ENCODE data around the gene SYT15.
"Not testable (repeated sequence)": the region's sequence is repeated elsewhere in the genome, so short reads cannot be mapped to it uniquely, and the experiment has no call there.

DNA sequence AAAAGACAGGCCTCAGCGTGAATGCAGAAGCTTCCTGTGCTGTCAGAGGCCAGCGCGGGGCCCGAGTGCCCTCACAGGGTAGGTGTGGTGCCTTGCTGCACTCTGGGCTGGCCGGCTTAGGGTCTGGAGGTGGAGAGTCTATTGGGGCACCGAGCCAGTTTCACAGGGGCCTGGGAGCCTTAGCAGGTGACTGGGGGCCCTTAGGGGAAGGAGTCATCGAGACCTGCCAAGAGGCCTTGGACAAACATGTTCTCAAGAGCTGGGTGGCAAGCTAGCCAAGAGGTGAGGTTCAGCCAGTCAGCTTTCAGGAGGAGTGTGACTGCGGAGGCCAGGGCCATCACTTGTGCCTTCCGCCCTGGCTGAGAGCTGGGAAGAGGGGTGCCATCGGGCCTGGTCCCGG is 3.6 kb downstream of the SYT15 start:
- TF ChIP-seq, protein P1, sequence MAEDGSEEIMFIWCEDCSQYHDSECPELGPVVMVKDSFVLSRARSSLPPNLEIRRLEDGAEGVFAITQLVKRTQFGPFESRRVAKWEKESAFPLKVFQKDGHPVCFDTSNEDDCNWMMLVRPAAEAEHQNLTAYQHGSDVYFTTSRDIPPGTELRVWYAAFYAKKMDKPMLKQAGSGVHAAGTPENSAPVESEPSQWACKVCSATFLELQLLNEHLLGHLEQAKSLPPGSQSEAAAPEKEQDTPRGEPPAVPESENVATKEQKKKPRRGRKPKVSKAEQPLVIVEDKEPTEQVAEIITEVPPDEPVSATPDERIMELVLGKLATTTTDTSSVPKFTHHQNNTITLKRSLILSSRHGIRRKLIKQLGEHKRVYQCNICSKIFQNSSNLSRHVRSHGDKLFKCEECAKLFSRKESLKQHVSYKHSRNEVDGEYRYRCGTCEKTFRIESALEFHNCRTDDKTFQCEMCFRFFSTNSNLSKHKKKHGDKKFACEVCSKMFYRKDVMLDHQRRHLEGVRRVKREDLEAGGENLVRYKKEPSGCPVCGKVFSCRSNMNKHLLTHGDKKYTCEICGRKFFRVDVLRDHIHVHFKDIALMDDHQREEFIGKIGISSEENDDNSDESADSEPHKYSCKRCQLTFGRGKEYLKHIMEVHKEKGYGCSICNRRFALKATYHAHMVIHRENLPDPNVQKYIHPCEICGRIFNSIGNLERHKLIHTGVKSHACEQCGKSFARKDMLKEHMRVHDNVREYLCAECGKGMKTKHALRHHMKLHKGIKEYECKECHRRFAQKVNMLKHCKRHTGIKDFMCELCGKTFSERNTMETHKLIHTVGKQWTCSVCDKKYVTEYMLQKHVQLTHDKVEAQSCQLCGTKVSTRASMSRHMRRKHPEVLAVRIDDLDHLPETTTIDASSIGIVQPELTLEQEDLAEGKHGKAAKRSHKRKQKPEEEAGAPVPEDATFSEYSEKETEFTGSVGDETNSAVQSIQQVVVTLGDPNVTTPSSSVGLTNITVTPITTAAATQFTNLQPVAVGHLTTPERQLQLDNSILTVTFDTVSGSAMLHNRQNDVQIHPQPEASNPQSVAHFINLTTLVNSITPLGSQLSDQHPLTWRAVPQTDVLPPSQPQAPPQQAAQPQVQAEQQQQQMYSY (CRISPR knock-in tag; IDR thresholded peaks at IDR 0.05): not testable (repeated sequence)
- not testable (repeated sequence) for TF ChIP-seq POLR2A (IDR thresholded peaks at IDR 0.05; ENCODE audit: low read depth, low read length); EGR1 (IDR thresholded peaks at IDR 0.05; ENCODE audit: borderline replicate concordance in 1 of 2, low read depth in 2 of 2, low read length in 2 of 2); MXI1 (IDR thresholded peaks at IDR 0.05; ENCODE audit: low read depth, low read length); SP1 (IDR thresholded peaks at IDR 0.05; ENCODE audit: low read depth, low read length); MEF2A (IDR thresholded peaks at IDR 0.05; ENCODE audit: insufficient read depth, low read depth, low read length); CHD1 (IDR thresholded peaks at IDR 0.05; ENCODE audit: low read depth, low read length); BCL11A (IDR thresholded peaks at IDR 0.05; ENCODE audit: low read depth, low read length); TAF1 (IDR thresholded peaks at IDR 0.05; ENCODE audit: borderline replicate concordance, low read depth, low read length); CBX5 (IDR thresholded peaks at IDR 0.05; ENCODE audit: low read depth)
- TF ChIP-seq, protein P2, sequence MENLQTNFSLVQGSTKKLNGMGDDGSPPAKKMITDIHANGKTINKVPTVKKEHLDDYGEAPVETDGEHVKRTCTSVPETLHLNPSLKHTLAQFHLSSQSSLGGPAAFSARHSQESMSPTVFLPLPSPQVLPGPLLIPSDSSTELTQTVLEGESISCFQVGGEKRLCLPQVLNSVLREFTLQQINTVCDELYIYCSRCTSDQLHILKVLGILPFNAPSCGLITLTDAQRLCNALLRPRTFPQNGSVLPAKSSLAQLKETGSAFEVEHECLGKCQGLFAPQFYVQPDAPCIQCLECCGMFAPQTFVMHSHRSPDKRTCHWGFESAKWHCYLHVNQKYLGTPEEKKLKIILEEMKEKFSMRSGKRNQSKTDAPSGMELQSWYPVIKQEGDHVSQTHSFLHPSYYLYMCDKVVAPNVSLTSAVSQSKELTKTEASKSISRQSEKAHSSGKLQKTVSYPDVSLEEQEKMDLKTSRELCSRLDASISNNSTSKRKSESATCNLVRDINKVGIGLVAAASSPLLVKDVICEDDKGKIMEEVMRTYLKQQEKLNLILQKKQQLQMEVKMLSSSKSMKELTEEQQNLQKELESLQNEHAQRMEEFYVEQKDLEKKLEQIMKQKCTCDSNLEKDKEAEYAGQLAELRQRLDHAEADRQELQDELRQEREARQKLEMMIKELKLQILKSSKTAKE (IDR thresholded peaks at IDR 0.05; ENCODE audit: low read depth, poor library complexity, severe bottlenecking): not testable (repeated sequence)
- TF ChIP-seq, protein P3, sequence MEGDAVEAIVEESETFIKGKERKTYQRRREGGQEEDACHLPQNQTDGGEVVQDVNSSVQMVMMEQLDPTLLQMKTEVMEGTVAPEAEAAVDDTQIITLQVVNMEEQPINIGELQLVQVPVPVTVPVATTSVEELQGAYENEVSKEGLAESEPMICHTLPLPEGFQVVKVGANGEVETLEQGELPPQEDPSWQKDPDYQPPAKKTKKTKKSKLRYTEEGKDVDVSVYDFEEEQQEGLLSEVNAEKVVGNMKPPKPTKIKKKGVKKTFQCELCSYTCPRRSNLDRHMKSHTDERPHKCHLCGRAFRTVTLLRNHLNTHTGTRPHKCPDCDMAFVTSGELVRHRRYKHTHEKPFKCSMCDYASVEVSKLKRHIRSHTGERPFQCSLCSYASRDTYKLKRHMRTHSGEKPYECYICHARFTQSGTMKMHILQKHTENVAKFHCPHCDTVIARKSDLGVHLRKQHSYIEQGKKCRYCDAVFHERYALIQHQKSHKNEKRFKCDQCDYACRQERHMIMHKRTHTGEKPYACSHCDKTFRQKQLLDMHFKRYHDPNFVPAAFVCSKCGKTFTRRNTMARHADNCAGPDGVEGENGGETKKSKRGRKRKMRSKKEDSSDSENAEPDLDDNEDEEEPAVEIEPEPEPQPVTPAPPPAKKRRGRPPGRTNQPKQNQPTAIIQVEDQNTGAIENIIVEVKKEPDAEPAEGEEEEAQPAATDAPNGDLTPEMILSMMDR (IDR thresholded peaks at IDR 0.05 in 2 of 3, conservative IDR thresholded peaks at IDR 0.05 in 1 of 3; ENCODE audit: control insufficient read depth in 2 of 3, extremely low read depth in 1 of 3, insufficient read depth in 1 of 3, low read depth in 3 of 3, low read length in 3 of 3): not testable (repeated sequence)
